NCI-H2227 (cell line): ENCODE results near the gene IP6K3.

Experiments used
- DNase-seq: peaks from one replicate; lab custom pipeline; 2025; ENCODE audit not compliant: unreplicated experiment; lab: John Stamatoyannopoulos, UW

Gene IP6K3

DNA sequence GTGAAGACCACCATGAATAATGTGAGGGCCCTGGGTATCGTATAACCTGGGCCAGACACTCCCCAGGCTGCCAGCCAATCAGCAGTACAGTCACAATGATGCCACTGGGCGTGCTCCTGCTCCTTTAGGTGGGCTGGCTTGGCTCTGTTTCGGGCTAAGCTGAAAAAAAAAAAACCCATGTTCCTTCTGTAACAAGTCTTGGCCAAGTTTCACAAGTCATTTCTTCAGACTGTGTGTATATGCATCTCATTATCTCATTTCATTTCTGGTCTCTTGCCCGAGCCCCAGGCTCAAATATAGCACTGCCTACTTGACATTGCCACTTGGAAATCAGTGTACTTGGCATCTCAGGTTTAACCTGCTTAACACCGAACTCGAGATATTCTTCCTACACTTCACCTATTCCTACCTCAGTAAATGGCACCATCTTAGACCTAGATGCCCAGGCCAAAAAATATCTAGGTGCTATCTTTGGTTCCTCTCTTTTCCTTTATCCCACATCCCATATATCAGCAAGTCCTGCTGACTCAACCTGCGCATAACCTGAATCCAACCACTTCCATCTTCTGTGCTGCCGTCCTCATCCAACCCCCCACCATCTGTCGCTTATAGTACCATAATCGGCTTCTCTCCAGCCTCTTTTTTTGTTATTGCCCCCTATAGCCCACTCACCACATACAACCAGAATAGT lies 37.0 kb downstream of the IP6K3 start:
- DNase-seq, result no peak

DNA sequence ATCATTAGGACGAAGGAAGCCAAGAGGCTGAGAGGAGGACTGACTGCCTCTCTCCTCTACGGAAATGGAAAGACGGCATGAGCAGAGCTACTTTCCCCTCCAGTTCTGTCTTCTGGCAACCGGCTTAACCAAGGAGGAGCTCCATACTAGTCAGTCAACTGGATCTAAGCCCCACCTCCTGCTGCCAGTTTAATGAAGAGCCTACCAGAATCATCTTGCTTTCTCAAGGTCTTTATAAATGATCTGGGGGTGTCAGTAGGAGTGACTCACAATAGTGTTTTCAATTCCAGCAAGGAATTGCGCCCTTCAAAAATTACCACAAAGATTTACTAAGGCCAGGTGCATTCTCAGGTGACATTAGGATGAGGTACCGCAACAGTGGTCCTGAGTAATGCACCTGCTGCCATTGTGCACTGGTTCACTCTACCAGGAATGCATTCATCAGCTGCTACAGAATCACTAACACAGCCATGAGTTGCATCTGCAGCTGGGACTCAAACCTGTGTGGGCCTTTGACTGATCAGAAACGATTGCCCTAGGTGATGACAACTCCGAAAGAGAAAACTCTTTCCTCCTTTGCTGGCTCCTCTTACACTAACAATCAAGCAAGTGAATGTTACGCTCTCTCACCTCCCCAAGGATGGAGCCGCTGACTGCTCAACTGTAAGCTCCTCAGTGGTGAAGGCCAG lies 38.0 kb downstream of the IP6K3 start:
- DNase-seq, result no peak

DNA sequence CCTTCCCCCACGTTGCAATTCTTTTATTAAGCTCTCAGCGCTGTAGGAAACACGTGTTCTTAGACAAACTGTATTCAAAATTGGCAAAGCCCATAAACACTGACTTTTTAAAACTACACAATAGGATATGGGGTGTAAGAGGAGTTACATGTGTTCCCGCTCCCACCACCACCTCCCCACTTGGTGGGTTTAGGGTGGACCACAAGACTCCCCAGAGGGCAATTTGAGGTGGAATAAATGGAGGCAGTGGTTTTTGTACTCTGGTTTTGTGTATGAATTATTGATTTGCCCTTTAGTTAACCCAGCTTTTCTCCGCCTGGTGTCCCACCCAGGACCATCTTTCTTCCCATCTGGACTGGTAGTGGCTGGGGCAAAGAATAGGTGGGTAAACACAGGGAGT lies 38.9 kb downstream of the IP6K3 start:
- DNase-seq, result no peak

DNA sequence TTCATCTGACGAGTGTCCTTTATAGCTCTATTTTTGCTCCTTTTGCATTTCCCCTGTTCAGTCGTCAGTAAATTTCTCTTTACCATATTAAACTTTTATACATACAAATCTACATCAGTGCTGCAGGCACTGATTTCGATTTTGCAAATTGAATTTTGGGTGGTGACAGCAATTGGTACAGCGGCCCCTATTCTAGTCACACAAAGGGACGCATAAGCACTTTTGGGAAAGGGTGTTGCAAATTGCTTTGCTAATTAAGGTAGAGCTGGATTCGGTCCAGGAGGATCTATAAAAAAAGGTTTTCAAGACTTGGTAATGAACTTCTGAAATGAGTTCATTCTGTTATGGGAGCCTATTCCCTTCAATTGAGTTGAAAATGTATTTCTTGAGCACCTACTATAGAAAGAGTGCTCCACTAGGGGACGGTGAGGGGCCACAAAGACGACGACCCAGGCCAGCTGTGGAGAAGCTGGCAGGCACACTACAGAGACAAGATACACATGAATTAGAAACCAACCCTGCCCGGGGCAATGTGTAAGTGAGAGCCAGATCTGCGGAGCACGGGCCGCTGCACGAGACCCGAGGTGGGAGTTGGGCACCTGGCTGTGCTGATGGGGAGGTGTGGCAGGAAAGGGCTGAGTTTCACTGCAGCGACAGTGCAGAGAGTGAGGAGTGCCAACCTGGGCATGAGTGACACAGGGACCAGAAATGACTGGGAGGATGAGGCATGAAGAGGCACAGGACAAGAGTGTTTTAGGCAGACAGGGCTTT lies 40.6 kb downstream of the IP6K3 start:
- DNase-seq, result no peak

DNA sequence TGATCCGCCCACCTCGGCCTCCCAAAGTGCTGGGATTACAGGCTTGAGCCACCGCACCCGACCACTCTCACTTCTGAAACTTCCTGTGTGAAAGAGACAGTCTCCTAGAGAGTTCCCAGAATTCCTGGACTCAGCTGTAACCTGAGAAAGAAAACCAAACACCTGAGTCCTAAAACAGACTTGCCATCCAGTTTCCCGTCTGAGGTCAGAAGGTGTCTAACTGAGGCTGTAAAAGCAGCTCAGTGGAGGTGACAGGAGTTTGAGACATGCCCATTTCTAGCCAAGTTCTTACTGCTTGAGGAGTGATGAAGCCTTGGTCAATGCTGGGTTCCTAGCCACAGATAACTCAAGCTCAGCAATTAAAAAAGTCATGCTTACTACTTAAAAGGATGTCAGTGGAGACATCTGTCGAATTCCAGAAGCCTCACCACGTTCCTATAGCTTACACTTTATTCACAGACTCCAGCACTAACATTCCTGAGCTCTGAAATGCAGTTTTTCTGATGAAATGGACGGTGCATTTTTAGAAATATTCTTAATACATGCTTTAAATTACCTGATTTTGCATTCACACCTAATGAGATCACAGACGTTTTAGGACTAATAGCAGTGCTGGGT lies 41.3 kb downstream of the IP6K3 start:
- DNase-seq, result no peak

DNA sequence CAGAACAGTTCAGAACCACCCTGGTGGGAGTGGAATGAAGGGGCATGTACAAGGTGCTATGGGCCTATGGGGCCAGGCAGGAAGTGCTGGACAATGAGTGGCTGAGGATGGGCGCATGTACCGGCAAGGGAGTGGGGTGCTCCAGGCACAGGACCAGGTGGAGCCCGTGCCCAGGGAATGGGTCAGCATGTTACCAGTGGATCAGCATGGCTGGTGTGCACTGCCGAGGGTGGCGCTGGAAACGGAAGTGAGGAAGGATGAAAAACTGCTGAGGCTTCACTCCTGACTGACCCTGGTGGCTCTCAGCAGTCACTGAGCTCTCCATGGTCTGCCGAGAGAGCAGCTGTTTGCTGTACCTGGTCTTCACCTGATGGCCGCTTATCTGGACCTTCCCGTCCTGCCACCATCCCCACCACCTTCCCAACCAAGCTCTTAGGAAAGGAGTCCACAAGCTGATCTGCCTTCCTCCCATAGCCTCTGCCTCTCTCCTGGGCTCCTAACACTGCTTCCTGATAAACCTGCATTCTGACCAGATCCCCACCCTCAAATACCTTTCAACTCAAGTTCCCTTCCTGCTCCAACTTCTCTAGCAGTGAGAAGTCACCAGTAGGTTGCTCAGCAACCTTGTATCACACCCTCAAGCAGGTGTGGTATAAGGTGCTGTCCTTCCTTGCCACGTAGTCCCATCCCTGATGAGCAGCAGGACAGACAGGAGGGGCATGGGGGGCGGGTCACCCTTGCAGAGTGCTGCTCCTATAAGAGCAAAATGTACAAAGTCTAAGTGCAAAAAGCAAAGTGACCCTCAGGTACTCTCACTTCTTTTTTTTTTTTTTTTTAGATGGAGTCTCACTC lies 42.3 kb downstream of the IP6K3 start:
- no peak for DNase-seq

DNA sequence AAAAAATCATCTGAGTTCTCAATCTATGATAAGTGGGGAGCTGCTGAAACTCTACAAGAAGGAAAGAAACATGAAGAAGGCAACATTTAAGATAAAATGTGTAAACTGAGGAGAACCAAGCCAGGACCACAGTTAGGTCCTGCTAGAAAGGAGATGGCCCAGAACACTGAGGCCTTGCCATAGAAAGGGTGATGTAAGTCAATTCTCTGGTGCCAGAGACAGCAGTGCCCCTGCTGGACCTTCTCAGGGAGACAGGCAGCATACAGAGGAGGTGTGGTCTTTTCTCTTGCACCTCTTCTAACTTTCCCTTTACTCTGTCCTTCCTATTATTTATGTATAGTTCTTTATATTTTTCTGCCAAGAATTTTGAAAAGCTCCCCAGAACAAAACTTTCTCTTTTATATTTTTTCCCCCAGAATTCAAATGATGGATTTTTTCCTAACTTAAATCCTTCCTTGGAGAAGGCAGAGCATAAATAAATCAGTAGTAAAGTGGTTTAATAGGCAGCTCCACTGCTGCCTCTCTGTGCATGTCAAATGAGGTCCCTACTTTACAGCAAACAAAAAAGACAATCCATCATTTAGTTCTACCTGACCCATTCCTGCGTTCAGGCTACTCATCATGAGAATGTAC lies 44.2 kb downstream of the IP6K3 start:
- DNase-seq, result peak; percentile 60

DNA sequence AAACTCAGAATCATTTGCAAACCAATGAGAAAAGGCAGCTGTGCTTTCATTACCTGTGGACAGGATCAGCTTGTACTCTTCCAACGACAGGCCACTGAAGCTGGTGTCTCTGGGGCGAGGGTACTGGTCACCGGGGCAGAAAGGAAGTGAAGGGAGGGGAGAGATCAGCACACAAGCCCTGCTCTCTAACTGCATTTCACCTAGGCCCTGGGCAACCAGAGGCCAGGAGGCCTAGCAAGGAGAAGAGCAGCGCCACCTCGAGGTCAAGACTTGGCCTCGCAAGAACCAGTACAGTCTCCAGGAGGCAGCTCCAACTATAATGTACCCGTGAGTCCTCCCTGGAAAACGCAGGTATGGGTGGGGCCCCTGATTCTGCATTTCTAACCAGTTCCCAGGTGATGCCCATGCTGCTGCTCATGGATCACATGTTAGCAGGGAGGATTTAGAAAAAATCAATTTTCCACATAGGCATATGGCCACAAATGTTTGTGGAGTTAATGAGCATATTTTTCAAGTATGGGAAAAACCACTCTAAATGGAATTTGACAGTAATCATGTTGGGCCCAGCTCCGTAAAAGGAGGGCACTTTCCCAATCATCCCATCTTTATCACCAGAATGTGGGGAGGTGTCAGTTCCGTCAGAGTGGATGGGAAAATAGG lies 46.2 kb downstream of the IP6K3 start:
- DNase-seq, result peak; percentile 75

DNA sequence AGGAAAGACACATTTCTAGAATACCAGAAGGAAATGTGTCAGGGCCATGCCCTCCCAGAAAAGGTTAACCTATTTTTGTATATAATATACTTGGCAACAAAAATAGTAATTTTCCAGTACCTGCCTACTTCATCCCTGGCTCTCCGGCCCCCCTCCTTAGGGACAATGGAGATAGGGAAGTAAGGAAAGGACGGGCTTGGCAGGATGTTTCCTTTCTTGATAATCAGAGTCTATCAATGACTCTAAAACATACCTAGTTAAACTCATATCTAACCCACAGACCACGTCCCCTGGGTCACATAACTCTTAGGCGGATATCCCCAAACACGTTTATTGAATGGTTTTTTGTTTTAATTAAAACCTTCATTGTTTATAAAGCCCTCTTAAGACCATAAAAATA lies 47.0 kb downstream of the IP6K3 start:
- no peak for DNase-seq

DNA sequence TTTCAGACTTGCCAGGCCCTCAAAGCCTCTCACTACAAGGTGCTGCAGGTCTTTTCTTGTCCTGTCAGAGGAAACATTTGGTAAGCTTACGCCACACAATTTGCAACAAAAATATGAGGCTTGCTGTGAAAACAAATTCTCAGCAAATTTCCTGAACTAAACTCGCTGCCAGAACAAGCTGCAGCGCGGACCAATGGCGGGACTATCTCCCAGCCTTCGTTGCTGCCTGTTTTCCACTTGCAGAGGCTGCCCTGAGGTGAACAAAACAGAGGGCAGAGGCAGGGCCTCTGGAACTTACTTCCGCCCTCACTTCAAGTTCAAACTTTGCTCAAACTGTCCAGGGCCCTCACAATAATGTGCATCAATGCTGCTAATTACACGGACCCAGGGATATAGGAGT lies 47.6 kb downstream of the IP6K3 start:
- no peak for DNase-seq

DNA sequence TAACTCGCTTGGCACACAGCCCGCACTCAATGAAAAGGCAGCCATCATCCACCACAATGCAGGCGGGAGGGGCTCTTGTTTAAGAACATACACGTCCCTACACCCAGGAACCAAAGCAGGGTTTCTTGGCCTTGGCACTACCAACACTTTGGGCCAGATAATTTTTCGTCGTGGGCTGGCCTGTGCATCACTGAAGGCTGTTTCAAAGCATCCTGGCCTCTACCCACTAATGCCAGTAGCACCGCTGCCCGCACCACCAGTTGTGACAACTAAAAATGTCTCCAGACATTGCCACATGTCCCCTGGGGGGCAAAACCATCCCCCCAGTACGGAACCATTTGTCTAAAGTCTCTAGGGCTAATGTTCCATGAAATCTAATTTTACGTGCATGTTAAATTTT lies 48.2 kb downstream of the IP6K3 start:
- no peak for DNase-seq

DNA sequence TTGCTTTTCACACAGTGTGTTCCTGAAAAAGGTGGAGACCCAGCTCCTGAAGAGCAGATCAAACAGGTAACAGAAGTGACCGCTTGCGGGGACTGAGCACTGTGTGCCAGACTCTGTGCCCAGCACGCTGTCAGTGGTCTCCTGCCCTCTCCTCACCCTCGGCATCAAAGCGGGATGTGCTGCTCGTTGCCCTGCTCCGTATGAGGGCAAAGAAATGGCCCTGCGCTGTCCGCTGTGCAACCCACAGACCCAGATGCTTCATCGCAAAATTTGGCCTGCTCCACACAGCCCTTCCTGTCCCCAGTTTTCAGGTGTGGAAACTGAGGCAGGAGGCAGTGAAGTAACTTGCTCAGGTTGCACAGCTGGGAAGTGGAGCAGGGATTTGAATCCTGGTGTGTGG lies 48.9 kb downstream of the IP6K3 start:
- no peak for DNase-seq

DNA sequence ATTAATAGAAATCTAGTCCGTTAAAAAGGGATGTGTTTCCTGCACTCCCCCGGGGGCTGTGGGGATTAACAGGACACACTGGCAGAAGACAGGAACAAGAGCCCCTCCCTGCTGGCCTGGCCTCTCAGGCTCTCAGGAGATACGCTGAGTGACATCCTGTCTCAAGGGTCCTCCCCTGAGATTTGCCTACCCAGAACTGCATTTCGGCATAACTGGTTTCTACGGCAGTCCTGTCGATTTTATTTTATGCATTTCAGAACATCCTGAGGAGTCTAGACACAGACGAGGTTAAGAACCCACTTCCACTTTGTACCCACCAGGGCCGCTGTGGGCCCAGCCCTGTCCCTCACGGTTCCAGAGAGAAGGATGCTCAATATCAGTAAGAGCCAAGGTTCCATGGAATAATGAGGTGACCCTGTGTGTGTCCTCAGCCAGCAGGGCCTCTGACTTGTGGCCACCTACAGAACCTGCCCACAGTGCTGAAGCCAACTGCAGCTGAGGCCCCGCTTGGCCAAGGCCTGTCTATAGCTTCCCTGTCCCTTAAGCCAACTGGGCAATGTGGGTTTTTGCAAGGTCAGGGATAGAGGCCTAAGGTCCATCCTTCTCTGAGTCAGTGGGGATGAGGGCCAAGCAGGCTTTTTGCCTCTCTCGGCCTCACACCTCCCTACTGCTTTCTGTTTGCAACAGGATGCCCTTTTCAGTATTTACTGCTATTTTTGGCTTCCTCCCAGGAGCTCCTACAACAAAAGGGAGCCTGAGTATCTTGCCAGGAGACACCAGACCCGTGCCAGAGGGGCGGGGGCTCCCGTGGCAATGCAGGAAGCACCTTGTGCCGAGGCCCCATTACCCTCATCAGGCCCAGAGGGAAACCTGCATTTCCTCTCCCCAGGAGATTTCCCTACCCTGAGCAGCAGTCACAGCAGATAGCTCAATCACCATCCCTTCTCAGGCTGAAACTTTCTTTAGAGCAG lies 49.9 kb downstream of the IP6K3 start:
- DNase-seq, result no peak

DNA sequence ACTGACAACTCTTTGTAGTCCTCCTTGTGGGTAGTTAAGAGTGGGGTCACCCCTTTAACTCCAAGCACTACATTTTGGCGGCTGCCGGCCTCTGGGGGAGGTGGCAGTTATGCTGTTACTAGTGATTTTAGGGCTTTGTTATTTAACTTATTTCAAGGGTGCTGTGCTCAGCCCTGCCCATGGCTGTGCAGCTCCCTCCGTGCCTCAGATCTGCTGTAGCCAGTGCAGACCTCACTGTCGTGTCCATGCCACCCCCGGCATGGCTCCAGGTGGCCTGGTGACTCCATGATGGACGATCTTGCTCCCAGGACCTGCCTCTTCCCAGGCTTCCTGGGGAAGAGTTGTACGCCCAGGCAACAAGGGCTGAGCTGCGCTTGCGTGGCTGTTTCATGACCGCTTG lies 50.6 kb downstream of the IP6K3 start:
- no peak for DNase-seq

DNA sequence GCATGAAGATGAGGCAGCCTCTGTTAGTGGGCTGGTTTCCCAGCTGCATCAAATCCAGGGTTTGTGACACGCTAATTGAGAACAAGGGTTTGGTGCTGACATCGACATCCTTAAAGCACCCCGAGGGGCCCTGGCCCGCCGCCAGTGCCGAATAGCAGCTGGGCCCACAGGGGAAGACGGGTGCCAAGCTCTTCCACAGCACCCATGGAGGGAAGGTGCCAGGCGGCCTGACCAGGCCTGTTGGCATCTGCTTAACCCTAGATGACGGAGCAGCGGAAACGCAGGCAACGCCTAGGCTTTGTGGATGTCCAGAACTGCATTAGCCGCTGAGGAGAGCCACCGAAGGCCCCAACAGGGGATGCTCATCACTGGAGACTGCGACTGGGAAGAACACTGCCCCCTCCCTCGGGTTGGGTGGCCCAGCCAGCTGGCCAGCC lies 51.2 kb downstream of the IP6K3 start:
- DNase-seq, result no peak

DNA sequence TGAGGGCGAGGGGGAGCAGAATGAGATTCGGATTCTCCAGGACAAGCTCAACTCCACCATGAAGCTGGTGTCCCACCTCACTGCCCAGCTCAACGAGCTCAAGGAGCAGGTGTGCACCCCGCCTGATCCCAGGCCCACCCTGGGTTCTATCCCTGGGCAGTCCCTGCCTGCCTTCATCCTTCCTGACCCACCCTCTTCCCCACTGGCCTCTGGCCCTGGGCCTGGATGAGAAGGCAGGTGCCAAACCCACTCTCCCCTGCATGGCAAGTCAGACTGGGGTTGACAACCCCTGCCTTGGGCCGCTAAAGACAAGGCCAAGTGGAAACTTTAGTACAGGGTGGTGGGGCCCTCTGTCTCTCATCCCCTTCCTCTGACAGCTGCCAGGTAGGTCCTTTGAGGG lies 51.7 kb downstream of the IP6K3 start:
- no peak for DNase-seq

DNA sequence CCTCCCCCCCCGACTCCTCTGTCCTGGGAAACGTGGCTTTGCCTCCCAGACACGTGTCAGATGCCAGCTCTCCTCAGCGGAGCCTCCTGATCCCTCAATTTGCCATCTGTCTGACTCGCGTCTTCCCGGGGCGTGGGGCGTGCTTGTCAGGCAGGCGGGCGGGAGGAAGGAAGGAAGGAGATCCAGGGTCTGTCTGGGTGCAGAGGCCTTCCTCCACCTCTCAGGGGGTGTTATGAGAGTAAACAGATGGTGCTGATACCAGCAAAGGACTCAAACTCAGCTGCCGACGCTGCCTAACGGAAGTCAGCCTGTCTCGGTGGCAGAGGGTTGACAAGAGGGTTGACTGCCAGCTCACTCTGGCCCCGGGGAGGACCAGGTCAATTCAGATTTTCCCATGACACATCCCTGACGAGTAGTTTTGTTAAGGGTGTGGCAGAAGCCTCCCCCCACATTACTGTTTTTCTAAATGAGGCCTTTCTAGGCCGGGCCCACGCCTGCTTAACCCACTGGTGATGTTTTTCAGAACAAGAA lies 52.2 kb downstream of the IP6K3 start:
- peak; percentile 66 for DNase-seq
